ENCODE measurements around the gene UBE2D2.
"Not testable (repeated sequence)": the region's sequence is repeated elsewhere in the genome, so short reads cannot be mapped to it uniquely, and the experiment has no call there.

Gene UBE2D2

DNA sequence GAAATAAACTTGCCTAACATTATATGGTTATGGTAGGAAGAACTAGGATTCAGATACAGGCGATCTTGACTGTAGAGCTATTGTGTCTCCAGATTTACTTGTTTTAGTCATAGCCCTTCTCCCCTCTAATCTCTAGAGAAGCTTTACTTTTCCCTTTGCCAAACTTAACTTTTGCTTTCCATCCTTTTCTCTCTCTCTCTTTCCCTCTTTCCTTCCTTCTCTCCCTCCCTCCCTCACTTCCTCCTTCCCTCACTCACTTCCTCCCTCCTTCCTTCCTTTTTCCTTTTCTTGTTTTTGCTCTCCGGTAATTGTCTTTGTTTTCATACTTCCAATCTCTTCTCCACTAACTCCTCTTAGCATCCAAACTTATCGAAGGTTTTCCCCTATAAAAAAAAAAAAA is 10.4 kb downstream of the UBE2D2 start:
- DNase-seq (ENCODE audit: low spot score): no peak
- no peak for TF ChIP-seq CTCF (IDR thresholded peaks at IDR 0.05; ENCODE audit: extremely low read depth, missing control alignments)

DNA sequence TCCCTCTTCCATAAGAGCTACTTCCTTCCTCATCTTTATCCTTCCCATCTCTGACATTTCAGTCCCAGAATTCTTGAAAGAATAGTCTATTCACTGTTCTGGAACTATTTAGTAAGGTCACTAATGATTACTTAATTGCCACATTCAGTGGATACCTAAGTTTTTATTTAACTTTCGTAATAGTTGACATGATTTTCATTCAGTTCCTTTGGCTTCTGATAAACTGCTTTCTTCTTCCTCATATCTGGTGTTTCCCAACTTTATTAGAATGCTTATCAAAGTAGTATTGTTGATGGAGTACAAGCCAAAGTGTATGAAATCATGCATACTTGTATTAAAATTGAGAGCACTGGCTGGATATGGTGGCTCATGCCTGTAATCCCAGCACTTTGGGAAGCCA is 10.8 kb downstream of the UBE2D2 start:
- TF ChIP-seq CTCF (IDR thresholded peaks at IDR 0.05; ENCODE audit: extremely low read depth, missing control alignments): no peak
- no peak for DNase-seq (ENCODE audit: low spot score)

- peak; percentile 46 for TF ChIP-seq CTCF (IDR thresholded peaks at IDR 0.05; ENCODE audit: extremely low read depth, missing control alignments)
These were observed 13.6 kb downstream of the UBE2D2 start for GRCh38 chr5:139574641-139575312.

DNA sequence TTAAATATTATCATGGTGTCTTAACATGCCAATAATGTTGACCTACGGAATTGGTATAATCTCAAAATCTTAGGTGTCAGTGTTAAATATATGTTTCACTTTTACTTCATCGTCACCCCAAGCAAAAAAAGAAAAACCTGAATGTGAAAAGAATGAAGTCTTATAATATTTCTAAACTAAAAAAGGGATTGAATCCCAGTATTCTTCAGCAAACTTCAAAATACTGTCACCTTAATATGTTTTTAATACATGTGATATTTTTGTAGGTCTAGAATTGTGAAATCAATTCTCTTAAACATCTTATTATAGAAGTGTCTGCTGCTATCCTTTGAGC is 14.1 kb downstream of the UBE2D2 start:
- DNase-seq (ENCODE audit: low spot score): no peak
- TF ChIP-seq CTCF (IDR thresholded peaks at IDR 0.05; ENCODE audit: extremely low read depth, missing control alignments): no peak

More at GRCh38 chr5:139574641-139575312, 13.6 kb downstream of the UBE2D2 start:
- DNase-seq (ENCODE audit: low spot score): peak; percentile 41

GRCh38 chr5:139575751-139576150 is 14.6 kb downstream of the UBE2D2 start:
- DNase-seq (ENCODE audit: low spot score): no peak
- no peak for TF ChIP-seq CTCF (IDR thresholded peaks at IDR 0.05; ENCODE audit: extremely low read depth, missing control alignments)

DNA sequence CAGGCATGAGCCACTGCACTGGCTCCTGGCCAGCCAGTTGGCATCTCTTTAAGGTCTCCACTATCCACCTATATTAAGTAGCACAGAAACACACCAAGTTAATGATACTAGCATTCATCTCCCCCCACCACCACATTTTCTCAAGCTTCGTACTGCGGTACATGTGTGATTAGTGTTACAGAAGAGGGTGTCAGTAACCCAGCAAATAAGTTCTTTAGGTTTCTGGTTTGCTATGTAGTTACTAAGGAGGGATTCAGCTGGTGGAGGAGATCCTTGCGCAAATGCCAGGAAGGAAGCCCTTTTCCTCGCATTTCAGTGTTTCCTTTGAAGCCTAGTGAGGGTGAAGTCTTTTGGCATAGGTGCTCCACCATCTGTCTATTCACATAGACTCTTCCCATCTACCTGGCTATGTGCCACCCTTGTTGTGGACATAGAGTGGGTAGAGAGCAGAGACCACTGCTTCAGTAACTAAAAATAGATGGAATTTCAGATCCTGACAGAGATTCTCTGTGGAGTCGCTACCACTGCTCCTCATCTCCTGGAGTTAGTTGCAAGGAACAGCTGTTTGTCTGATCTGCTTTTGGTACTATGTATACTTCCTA is 16.7 kb downstream of the UBE2D2 start:
- no peak for DNase-seq (ENCODE audit: low spot score)
- no peak for TF ChIP-seq CTCF (IDR thresholded peaks at IDR 0.05; ENCODE audit: extremely low read depth, missing control alignments)

GRCh38 chr5:139578325-139578724 is 17.2 kb downstream of the UBE2D2 start:
- TF ChIP-seq CTCF (IDR thresholded peaks at IDR 0.05; ENCODE audit: extremely low read depth, missing control alignments): no peak
- DNase-seq (ENCODE audit: low spot score): no peak

DNA sequence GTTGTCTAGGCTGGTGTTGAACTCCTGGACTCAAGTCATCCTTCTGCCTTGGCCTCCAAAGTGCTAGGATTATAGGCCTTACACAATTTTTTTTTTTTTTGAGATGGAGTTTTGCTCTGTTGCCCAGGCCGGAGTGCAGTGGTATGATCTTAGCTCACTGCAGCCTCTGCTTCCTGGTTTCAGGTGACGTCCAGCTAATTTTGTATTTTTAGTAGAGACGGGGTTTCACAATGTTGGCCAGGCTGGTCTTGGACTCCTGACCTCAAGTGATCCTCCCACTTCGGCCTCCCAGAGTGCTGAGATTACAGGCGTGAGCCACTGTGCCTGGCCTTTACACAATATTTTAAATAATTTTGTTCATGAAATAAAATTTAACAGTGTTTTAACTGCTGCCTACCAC is 21.0 kb downstream of the UBE2D2 start:
- DNase-seq (ENCODE audit: low spot score): not testable (repeated sequence)

Data from GM20000 (cell line).